Jurkat, Clone E6-1 (cell line): ENCODE measurements around the gene PRKG2.

Source experiments
- DNase-seq: peaks from one replicate; pipeline ENCODE4 v3.0.0-alpha.2; 2011; ENCODE audit warnings: low read depth, low spot score
- H3K4me3 ChIP-seq: 2 replicates; pipeline ENCODE4 v1.5.1; 2011; ENCODE audit warnings: mild to moderate bottlenecking, low read length, control low read depth, moderate library complexity

Gene PRKG2

GRCh38 chr4:81060587-81061343, 154.3 kb downstream of the PRKG2 start:
- no peak for DNase-seq
- H3K4me3 ChIP-seq, result no peak overlapping the region

- H3K4me3 ChIP-seq, result no peak overlapping the region
- DNase-seq, result no peak
Observed at GRCh38 chr4:81058621-81059020, 156.4 kb downstream of the PRKG2 start.

GRCh38 chr4:81052119-81053068, 162.6 kb downstream of the PRKG2 start:
- peak; percentile 8 for DNase-seq
- H3K4me3 ChIP-seq, result no peak overlapping the region

DNA sequence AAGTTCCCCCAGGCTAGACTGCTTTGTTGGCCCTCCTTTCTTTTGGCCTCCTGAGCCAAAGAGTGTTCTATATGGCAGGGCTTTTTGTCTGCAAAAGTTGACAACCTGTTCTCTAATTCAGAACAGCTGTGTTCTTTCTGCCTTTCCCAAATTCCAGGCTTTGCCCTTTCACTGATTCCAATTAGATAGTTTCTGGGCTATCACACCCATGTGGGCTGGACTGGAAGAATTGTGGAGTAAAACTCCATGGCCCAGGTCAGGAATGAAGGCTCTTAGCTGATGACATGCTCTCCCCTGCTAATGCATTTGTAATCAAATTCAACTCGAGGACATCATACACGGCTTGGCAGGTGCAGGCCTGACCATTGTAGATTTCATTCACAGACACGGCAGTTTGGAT, 165.1 kb downstream of the PRKG2 start:
- H3K4me3 ChIP-seq, result no peak overlapping the region
- DNase-seq, result no peak

GRCh38 chr4:81049330-81049729, 165.7 kb downstream of the PRKG2 start:
- no peak overlapping the region for H3K4me3 ChIP-seq

GRCh38 chr4:81042578-81043365, 172.2 kb downstream of the PRKG2 start:
- no peak for DNase-seq
- no peak overlapping the region for H3K4me3 ChIP-seq

More at GRCh38 chr4:81049330-81049729, 165.7 kb downstream of the PRKG2 start:
- no peak for DNase-seq

DNA sequence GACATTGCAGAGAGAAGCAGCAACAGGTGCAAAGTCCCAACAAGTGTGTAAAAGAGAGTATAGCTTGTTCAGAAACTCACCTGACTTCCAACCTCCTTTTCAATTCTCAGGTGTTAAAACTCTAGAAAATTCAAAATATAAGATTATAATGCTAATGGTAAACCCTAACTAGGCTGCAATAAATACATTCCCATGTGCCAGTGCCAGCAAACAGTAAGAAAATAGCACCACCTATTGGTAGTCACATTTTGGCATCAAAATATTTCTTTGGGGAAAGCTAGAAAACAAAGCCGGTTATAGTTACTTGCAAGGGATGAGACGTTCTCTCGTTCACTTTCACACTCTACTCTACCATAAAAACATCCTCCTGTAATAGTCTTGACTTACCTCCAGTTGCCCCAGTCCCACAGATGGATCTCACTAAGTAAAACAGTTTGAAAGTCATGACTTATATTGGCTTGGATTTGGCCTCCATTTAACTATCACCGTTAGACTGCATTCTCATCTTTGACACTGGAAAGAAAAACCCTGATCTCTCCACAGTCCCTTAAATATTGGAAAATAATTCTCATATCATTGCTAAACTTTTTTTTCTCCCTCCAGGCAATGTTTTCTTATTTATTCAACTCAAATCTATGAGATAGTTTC, 174.9 kb downstream of the PRKG2 start:
- H3K4me3 ChIP-seq, result no peak overlapping the region
- DNase-seq, result peak; percentile 31

DNA sequence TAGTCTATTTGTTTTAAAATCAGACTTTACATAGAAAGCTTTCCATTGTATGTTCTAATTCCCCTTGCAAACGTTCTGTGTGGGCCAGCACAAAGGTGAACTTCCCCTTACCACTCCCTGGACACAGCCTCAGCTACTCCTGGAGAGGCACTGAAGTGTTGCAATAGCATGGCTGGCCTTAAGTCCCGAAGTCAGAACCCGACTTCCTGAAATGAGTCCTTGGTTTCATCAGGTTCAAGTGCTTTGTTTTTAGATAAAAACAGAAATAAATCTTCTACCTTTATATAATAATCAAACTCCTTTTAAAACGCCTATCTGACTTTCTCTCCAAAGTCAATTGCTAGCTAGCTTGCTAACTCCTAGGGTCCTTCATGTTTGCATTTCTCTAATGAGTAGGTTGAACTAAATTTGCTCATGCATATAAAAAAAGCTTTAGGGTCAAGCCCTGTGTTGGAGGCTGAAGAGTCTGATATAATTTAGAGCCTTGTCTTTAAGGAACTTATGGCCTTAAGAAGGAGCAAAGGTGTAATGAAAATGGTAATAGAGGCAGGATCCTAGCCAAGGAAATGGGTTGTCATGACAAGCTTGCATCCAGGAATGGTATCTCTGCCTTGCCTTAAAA, 175.6 kb downstream of the PRKG2 start:
- H3K4me3 ChIP-seq, result no peak overlapping the region
- DNase-seq, result no peak

DNA sequence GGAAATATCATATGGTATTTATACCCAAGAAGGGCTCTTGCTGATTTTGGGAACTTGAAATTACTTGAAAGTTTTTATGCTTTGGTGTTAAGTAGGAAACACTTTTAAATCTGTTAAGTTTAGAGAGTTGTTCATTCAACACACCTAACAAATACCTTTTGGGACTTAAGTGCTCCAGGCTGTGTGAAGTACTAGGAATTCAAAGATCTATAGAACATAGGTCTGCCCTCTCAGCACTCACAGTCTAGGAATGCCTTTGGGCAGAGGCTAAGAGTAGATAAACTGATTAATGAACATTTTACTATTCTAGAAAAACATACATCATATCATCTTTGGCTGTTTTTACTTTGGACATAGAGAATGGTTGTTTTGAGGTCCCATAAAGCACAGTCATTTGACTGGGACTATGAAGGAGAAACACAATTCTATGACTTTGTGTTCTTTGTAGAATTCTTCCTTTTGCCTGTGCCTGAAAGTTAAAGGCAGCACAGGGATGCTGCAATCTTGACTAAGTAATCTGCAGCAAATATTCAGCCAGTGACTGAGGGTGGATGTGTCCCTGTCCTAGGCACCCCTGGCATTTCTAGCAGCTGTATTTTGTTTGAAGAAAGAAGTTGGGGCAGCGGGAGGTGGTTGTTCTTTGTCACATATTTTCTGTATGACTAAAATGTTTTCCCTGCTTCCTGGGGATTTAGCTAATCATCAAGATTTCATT, 176.2 kb downstream of the PRKG2 start:
- H3K4me3 ChIP-seq, result no peak overlapping the region
- no peak for DNase-seq
